ENCODE data around the gene MRPL34. TPM values are rescaled to one million over a fixed set of nuclear protein-coding genes. Genes with fewer than 3 reads are reported as not detected.

The MRPL34 gene
- total RNA-seq, 4 donors from 2014 or later: 117 to 211 (median 135) TPM

DNA sequence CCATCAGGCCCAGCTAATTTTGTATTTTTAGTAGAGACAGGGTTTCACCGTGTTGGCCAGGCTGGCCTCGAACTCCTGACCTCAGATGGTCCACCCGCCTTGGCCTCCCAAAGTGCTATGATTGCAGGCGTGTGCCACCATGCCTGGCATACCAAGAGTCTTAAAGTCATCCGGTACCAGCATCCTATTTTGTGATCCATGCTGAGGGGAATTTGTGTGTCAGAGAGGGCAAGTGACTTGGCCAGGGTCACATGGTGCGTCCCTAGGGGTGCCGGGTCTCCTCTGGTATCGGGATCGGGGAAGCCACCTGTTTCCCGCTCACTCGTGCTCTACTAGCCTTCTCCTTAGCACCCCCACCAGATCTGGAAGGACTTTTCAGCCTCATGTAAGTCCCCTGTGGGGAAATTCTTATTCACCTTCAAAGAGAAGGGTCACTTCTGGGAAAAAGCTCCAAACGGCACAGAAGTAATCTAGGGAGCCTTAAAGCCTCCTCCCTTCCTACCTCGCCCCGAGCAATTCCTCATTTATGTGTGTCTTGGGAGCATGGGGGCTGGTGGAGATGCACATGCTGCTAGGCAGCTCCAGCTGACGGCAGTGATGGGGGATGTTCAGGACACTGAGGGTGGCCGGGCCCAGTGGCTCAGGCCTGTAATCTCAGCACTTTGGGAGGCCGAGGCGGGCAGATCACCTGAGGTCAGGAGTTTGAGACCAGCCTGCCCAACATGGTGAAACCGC lies 30.1 kb upstream of the MRPL34 start:
- TF ChIP-seq, protein P1, sequence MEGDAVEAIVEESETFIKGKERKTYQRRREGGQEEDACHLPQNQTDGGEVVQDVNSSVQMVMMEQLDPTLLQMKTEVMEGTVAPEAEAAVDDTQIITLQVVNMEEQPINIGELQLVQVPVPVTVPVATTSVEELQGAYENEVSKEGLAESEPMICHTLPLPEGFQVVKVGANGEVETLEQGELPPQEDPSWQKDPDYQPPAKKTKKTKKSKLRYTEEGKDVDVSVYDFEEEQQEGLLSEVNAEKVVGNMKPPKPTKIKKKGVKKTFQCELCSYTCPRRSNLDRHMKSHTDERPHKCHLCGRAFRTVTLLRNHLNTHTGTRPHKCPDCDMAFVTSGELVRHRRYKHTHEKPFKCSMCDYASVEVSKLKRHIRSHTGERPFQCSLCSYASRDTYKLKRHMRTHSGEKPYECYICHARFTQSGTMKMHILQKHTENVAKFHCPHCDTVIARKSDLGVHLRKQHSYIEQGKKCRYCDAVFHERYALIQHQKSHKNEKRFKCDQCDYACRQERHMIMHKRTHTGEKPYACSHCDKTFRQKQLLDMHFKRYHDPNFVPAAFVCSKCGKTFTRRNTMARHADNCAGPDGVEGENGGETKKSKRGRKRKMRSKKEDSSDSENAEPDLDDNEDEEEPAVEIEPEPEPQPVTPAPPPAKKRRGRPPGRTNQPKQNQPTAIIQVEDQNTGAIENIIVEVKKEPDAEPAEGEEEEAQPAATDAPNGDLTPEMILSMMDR (IDR thresholded peaks at IDR 0.05; ENCODE audit: low read depth): no peak

DNA sequence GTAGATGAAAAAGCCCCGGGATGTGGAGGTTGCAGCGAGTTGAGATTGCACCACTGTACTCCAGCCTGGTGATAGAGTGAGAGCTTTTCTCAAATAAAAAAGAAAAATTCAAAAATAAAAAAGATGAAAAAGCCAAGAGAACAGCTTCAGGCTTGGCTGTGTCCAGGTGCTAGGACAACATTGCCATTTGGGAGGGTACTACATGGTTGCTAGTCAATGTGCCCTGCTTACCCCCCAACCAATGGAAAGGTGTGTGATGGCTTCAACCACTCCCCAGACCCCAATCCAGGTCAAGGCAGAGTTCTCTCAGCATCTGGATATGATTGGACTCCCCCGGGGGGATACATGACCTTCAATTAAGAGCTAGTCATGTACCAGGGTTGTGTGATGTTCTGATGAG lies 26.2 kb upstream of the MRPL34 start:
- TF ChIP-seq, protein P1 (IDR thresholded peaks at IDR 0.05; ENCODE audit: low read depth): no peak

DNA sequence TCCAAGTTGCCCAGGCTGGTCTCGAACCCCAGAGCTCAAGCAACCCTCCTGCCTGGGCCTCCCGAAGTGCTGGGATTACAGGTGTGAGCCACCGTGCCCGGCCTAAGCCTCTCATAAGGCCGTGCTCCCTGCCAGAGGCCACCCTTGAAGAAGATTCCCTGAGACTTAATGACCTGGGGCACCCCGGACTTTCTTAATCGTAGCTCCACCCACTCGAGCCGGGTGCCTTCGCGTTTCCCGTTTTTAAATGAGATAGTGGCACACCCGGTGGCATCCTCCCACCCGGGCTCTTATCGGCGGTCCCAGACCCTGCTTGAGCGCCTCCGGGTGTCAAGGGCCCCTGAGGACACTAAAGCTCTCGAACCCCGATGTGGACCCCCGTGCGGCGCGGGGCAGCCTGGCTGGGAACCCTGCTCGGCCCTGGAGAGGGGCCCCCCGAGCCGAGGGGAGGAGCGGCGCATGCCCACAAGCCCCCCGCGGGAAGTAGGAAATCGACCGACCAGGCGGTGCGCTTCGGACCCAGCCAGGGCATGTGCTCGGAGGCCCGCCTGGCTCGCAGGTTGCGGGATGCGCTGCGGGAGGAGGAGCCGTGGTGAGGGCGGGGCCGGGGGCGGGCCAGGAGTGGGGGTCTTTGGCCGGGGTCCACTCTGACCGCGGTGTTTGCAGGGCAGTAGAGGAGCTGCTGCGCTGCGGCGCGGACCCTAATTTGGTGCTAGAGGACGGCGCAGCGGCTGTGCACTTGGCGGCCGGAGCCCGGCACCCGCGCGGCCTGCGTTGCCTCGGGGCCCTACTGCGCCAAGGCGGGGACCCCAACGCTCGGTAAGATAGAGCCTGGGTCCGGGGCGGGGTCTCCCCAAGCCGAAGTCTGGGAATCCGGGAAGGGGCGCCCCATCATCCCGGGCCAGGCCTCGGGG lies 24.0 kb upstream of the MRPL34 start, which contains the start of gene ANKLE1:
ANKLE1 (plus strand) TSS at position 511 of the 914 bp plus-strand sequence; CDS start at position 531, 20 bp downstream.
- TF ChIP-seq, protein P1 (IDR thresholded peaks at IDR 0.05; ENCODE audit: low read depth): no peak

DNA sequence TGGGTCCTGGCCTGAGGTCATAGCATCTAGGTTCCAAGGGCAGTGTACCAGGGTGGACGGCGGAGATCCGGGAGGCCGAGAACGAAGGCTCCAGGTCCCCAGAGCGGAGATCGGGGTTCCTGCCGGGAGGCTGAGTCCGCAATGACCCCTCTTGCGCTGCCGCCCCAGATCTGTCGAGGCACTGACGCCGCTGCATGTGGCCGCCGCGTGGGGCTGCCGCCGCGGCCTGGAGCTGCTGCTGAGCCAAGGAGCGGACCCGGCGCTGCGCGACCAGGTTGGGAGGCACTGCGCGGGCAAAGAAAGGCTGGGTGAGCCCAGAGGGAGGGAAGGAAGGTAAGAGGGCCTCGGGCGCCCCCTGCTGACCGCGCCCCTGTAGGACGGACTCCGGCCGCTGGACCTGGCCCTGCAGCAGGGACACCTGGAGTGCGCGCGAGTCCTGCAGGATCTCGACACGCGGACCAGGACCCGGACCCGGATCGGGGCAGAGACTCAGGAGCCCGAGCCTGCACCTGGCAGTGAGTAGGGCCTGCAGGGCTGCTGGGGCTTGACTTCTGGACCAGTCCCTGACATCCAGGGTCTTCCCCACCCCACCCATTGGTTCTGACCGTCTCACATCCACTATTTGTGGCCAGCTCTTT lies 23.1 kb upstream of the MRPL34 start:
- TF ChIP-seq, protein P1 (IDR thresholded peaks at IDR 0.05; ENCODE audit: low read depth): no peak

DNA sequence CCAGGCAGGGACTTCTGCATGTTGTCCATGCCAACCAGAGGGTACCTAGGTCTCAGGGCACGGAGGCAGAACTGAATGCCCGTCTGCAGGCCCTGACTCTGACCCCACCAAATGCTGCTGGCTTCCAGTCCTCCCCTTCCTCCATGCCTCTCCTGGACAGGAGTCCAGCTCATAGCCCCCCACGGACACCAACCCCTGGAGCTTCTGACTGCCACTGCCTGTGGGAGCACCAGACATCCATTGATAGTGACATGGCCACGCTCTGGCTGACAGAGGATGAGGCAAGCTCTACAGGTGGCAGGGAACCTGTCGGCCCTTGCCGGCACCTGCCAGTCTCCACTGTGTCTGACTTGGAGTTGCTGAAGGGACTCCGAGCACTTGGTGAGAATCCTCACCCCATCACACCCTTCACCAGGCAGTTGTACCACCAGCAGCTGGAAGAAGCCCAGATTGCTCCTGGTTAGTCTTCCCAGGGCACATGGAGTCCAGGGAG lies 22.1 kb upstream of the MRPL34 start:
- TF ChIP-seq, protein P1 (IDR thresholded peaks at IDR 0.05; ENCODE audit: low read depth): no peak

DNA sequence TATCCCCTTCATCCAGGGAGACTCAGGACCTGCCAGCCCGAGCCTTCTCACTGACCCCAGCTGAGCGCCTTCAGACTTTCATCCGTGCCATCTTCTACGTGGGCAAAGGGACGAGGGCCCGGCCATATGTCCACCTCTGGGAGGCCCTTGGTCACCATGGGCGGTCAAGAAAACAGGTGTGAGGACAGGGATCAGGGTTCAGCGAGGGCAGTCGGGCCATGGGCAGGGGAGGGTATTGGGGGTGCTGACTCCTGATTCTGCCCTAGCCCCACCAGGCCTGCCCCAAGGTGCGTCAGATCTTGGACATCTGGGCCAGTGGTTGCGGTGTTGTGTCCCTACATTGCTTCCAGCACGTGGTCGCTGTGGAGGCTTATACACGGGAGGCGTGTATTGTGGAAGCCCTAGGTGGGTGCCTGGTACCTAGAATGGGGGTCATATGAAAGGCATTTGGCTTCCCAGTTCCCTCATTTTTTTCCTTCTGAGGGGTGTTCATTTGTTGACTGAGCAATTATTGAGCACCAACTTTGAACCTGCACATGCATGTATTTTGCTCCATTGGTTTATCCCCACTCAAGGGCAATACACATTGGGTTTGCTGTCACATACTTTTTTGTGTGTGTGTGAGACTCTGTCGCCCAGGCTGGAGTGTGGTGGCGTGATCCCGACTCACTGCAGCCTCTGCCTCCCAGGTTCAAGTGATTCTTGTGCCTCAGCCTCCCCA lies 20.1 kb upstream of the MRPL34 start:
- TF ChIP-seq, protein P1 (IDR thresholded peaks at IDR 0.05; ENCODE audit: low read depth): no peak
